ENCODE measurements around the gene TPP1.

- TF ChIP-seq HDAC2 (IDR thresholded peaks at IDR 0.05) (no peak), PREB (CRISPR knock-in tag; IDR thresholded peaks at IDR 0.05) (no peak), FOXJ2 (tag; IDR thresholded peaks at IDR 0.05) (no peak), PHB2 (IDR thresholded peaks at IDR 0.05; ENCODE audit: low read depth) (no peak), CTCF (IDR thresholded peaks at IDR 0.05 in 2 of 3, conservative IDR thresholded peaks at IDR 0.05 in 1 of 3; ENCODE audit: insufficient read depth in 2 of 3, low read depth in 1 of 3, low read length in 3 of 3) (no peak), CREB3L1 (IDR thresholded peaks at IDR 0.05; ENCODE audit: borderline replicate concordance, low read depth) (no peak), MBD1 (CRISPR knock-in tag; IDR thresholded peaks at IDR 0.05) (no peak), ZNF311 (CRISPR knock-in tag; IDR thresholded peaks at IDR 0.05) (no peak)
These were observed 52.4 kb downstream of the TPP1 start for GRCh38 chr11:6566704-6567370.

All from K562 (cell line).